ENCODE data around the gene CASTOR1.

GRCh38 chr22:30244066-30244465 lies 45.2 kb downstream of the CASTOR1 start:
- TF ChIP-seq CTCF (conservative IDR thresholded peaks at IDR 0.05; ENCODE audit: low read depth, low read length), result no peak
- TF ChIP-seq EZH2 (IDR thresholded peaks at IDR 0.05; ENCODE audit: borderline replicate concordance, low read depth, low read length, poor library complexity, severe bottlenecking), result no peak
